WTC11 (cell line): ENCODE data around the gene ISM1. TPM values are rescaled to one million over a fixed set of nuclear protein-coding genes. Genes with fewer than 3 reads are reported as not detected.

ENCODE experiments used
- ATAC-seq: fragments of 200-7000 bp; cut with Tn5 transposase; 2 replicates; pipeline ENCODE4 v1.10.0; 2021; ENCODE audit warnings: mild to moderate bottlenecking, moderate library complexity
- CTCF ChIA-PET: fragments of 300-600 bp; sonication (Branson Sonifier 250); formaldehyde crosslinking; loops from one replicate; lab custom pipeline; 2021; ENCODE audit warnings: antibody characterized with exemption; lab: Charles Lee
- POLR2A ChIA-PET: fragments of 350-600 bp; sonication (Branson Sonifier 250); formaldehyde crosslinking; loops from one replicate; lab custom pipeline; 2021; ENCODE audit warnings: antibody characterized with exemption; lab: Charles Lee
- DNase-seq: peaks from one replicate; pipeline ENCODE4 v3.0.0; 2021; ENCODE audit warnings: low spot score
- H3K27ac Mint-ChIP-seq: 2 replicates; pipeline ENCODE4 v1.8.0; 2021; ENCODE audit warnings: mixed read lengths
- H3K27me3 Mint-ChIP-seq: 2 replicates; pipeline ENCODE4 v1.8.0; 2021; ENCODE audit warnings: low read depth, mild to moderate bottlenecking, moderate library complexity, mixed read lengths
- H3K36me3 Mint-ChIP-seq: 2 replicates; pipeline ENCODE4 v1.8.0; 2021; ENCODE audit warnings: mixed read lengths
- H3K4me1 Mint-ChIP-seq: 2 replicates; pipeline ENCODE4 v1.8.0; 2022; ENCODE audit warnings: mixed read lengths
- H3K4me3 Mint-ChIP-seq: 2 replicates; pipeline ENCODE4 v1.8.0; 2021; ENCODE audit warnings: mild to moderate bottlenecking, moderate library complexity, mixed read lengths
- H3K9me3 Mint-ChIP-seq: 2 replicates; pipeline ENCODE4 v1.8.0; 2021; ENCODE audit warnings: mixed read lengths
- FOXJ3 ChIP-seq: sonication (generic); formaldehyde crosslinking; IDR thresholded peaks from 2 replicates; pipeline ENCODE4 v1.9.0; 2021; ENCODE audit warnings: missing genetic modification reagents, mild to moderate bottlenecking, borderline replicate concordance
- FOXK1 ChIP-seq: sonication (generic); formaldehyde crosslinking; IDR thresholded peaks from 2 replicates; pipeline ENCODE4 v1.8.0; 2022; ENCODE audit warnings: mild to moderate bottlenecking, moderate library complexity, missing genetic modification reagents
- FOXP4 ChIP-seq: sonication (generic); formaldehyde crosslinking; IDR thresholded peaks from 2 replicates; pipeline ENCODE4 v1.8.0; 2022; ENCODE audit warnings: mild to moderate bottlenecking, missing genetic modification reagents
- HMGXB4 ChIP-seq: sonication (generic); formaldehyde crosslinking; IDR thresholded peaks from 2 replicates; pipeline ENCODE4 v1.8.1; 2023; ENCODE audit warnings: mild to moderate bottlenecking, moderate library complexity, missing genetic modification reagents
- JUN ChIP-seq: sonication (generic); formaldehyde crosslinking; IDR thresholded peaks from 2 replicates; pipeline ENCODE4 v1.8.0; 2023; ENCODE audit warnings: mild to moderate bottlenecking, missing genetic modification reagents
- KAT7 ChIP-seq: sonication (generic); formaldehyde crosslinking; IDR thresholded peaks from 2 replicates; pipeline ENCODE4 v1.8.1; 2023; ENCODE audit warnings: missing genetic modification reagents, mild to moderate bottlenecking, borderline replicate concordance
- MLX ChIP-seq: sonication (generic); formaldehyde crosslinking; IDR thresholded peaks from 2 replicates; pipeline ENCODE4 v1.8.1; 2023; ENCODE audit warnings: mild to moderate bottlenecking, missing genetic modification reagents, moderate library complexity
- NFATC4 ChIP-seq: fragments of 250-450 bp; sonication (Bioruptor Pico); IDR thresholded peaks from 2 replicates; pipeline ENCODE4 v1.9.0; 2021; ENCODE audit warnings: mild to moderate bottlenecking
- OVOL2 ChIP-seq: fragments of 250-450 bp; sonication (Bioruptor Pico); IDR thresholded peaks from 2 replicates; pipeline ENCODE4 v1.9.0; 2021; ENCODE audit warnings: mild to moderate bottlenecking, borderline replicate concordance
- RORB ChIP-seq: fragments of 250-450 bp; sonication (Bioruptor Pico); IDR thresholded peaks from 2 replicates; pipeline ENCODE4 v1.9.0; 2021; ENCODE audit warnings: mild to moderate bottlenecking
- STAT6 ChIP-seq: sonication (generic); formaldehyde crosslinking; conservative IDR thresholded peaks from 2 replicates; pipeline ENCODE4 v1.8.1; 2023; ENCODE audit warnings: mild to moderate bottlenecking, low read depth, missing genetic modification reagents, moderate library complexity
- ZNF138 ChIP-seq: sonication (generic); formaldehyde crosslinking; conservative IDR thresholded peaks from 2 replicates; pipeline ENCODE4 v1.8.1; 2022; ENCODE audit warnings: mild to moderate bottlenecking, moderate library complexity, missing genetic modification reagents
- ZNF219 ChIP-seq: sonication (generic); formaldehyde crosslinking; IDR thresholded peaks from 2 replicates; pipeline ENCODE4 v1.8.0; 2023; ENCODE audit warnings: missing genetic modification reagents, mild to moderate bottlenecking, borderline replicate concordance
- ZNF423 ChIP-seq: fragments of 250-450 bp; sonication (Bioruptor Pico); IDR thresholded peaks from 2 replicates; pipeline ENCODE4 v2.1.2; 2022; ENCODE audit warnings: mild to moderate bottlenecking, moderate library complexity
- total RNA-seq: library from RNA; stranded (reverse); gene quantifications from 3 replicates; pipeline ENCODE4 v1.2.3, GENCODE V29; 2021
- TF ChIP-seq, protein P1 (sequence below): fragments of 250-450 bp; sonication (Bioruptor Pico); IDR thresholded peaks from 2 replicates; pipeline ENCODE4 v1.8.0; 2021; ENCODE audit warnings: mild to moderate bottlenecking
- TF ChIP-seq, protein P2 (sequence below): sonication (generic); formaldehyde crosslinking; conservative IDR thresholded peaks from 2 replicates; pipeline ENCODE4 v1.8.1; 2022; ENCODE audit warnings: mild to moderate bottlenecking, missing genetic modification reagents
- TF ChIP-seq, protein P3 (sequence below): fragments of 200-600 bp; IDR thresholded peaks from 2 replicates; pipeline ENCODE4 v1.8.0; 2022; ENCODE audit warnings: antibody characterized with exemption

The ISM1 gene
- total RNA-seq, 1 experiment from 2014 or later: 0.52 TPM

- no peak for ATAC-seq
- TF ChIP-seq STAT6 (no peak), ZNF423 (no peak), OVOL2 (CRISPR knock-in tag) (no peak), NFATC4 (no peak), KAT7 (CRISPR knock-in tag) (no peak), MLX (CRISPR knock-in tag) (no peak), JUN (CRISPR knock-in tag) (no peak), HMGXB4 (CRISPR knock-in tag) (no peak), ZNF219 (CRISPR knock-in tag) (no peak), FOXP4 (no peak), ZNF138 (no peak), RORB (CRISPR knock-in tag) (no peak), FOXK1 (CRISPR knock-in tag) (no peak), FOXJ3 (no peak)
- TF ChIP-seq, protein P1, sequence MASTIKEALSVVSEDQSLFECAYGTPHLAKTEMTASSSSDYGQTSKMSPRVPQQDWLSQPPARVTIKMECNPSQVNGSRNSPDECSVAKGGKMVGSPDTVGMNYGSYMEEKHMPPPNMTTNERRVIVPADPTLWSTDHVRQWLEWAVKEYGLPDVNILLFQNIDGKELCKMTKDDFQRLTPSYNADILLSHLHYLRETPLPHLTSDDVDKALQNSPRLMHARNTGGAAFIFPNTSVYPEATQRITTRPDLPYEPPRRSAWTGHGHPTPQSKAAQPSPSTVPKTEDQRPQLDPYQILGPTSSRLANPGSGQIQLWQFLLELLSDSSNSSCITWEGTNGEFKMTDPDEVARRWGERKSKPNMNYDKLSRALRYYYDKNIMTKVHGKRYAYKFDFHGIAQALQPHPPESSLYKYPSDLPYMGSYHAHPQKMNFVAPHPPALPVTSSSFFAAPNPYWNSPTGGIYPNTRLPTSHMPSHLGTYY (CRISPR knock-in tag): no peak
- TF ChIP-seq, protein P2, sequence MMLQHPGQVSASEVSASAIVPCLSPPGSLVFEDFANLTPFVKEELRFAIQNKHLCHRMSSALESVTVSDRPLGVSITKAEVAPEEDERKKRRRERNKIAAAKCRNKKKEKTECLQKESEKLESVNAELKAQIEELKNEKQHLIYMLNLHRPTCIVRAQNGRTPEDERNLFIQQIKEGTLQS (CRISPR knock-in tag): no peak
- TF ChIP-seq, protein P3, sequence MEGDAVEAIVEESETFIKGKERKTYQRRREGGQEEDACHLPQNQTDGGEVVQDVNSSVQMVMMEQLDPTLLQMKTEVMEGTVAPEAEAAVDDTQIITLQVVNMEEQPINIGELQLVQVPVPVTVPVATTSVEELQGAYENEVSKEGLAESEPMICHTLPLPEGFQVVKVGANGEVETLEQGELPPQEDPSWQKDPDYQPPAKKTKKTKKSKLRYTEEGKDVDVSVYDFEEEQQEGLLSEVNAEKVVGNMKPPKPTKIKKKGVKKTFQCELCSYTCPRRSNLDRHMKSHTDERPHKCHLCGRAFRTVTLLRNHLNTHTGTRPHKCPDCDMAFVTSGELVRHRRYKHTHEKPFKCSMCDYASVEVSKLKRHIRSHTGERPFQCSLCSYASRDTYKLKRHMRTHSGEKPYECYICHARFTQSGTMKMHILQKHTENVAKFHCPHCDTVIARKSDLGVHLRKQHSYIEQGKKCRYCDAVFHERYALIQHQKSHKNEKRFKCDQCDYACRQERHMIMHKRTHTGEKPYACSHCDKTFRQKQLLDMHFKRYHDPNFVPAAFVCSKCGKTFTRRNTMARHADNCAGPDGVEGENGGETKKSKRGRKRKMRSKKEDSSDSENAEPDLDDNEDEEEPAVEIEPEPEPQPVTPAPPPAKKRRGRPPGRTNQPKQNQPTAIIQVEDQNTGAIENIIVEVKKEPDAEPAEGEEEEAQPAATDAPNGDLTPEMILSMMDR: no peak
- ChIA-PET POLR2A (interaction anchor here (1.0 kb wide), 1 partner anchor 10 kb away, joined by 8 read pairs; no protein-coding TSS in a partner anchor), CTCF (interaction anchor here (0.7 to 1.3 kb wide), 2 partner anchors 10 to 1977 kb away, joined by 3 to 7 read pairs; no protein-coding TSS in a partner anchor)
- Mint-ChIP-seq H3K27ac (no peak overlapping the region), H3K4me3 (no peak overlapping the region), H3K9me3 (peaks cover 4% of the 10 kb centered on the region), H3K4me1 (peaks cover 4% of the 10 kb centered on the region; the same call in 1 of the 2 replicates), H3K36me3 (no peaks in the 10 kb centered on the region), H3K27me3 (no peaks in the 10 kb centered on the region)
- DNase-seq: no peak
These were observed 71.3 kb downstream of the ISM1 start for GRCh38 chr20:13292201-13292885.
